Skin epidermis (tissue), 12 donors: ENCODE measurements around the gene ZNF688.
"Not testable (repeated sequence)": the region's sequence is repeated elsewhere in the genome, so short reads cannot be mapped to it uniquely, and the experiment has no call there.

Experiments
- H3K27ac ChIP-seq, 21 experiments: fragments of 200-600 bp; sonication (generic) in 11 of 21; one replicate each; pipeline ENCODE4 v1.5.0; 2020; ENCODE audit warnings: mild to moderate bottlenecking in 3 of 21, inconsistent platforms in 2 of 21, moderate library complexity in 2 of 21
- H3K4me3 ChIP-seq, 7 experiments: fragments of 200-600 bp; sonication (generic) in 2 of 7; one replicate each; pipeline ENCODE4 v1.5.0; 2020; ENCODE audit warnings: inconsistent platforms in 2 of 7, mild to moderate bottlenecking in 2 of 7, moderate library complexity in 1 of 7

Gene ZNF688

GRCh38 chr16:30589582-30589981, 18.1 kb upstream of the ZNF688 start:
- H3K27ac ChIP-seq, H3K4me3 ChIP-seq: not testable (repeated sequence)

- no peak overlapping the region for H3K27ac ChIP-seq
- H3K4me3 ChIP-seq: no peak overlapping the region
Observed at GRCh38 chr16:30588651-30589050, 17.1 kb upstream of the ZNF688 start.

- H3K4me3 ChIP-seq: peak within 1 kb of the TSS; percentile 58 to 84 (median 70)
- H3K27ac ChIP-seq: peak within 1 kb of the TSS; percentile 64 to 97 (median 92)
Observed at GRCh38 chr16:30585400-30586191, 14.1 kb upstream of the ZNF688 start, which contains the start of gene ZNF785. ZNF785 (minus strand) TSS chr16:30585697; CDS start chr16:30585611, 86 bp downstream.

GRCh38 chr16:30585022-30585399, 13.5 kb upstream of the ZNF688 start:
- Histone ChIP-seq H3K27ac (peak overlapping the region; percentile 64 to 97 (median 92)), H3K4me3 (peak overlapping the region; percentile 58 to 84 (median 70))

GRCh38 chr16:30582611-30583340, 11.3 kb upstream of the ZNF688 start:
- Histone ChIP-seq H3K27ac (no peak overlapping the region), H3K4me3 (no peak overlapping the region)

- Histone ChIP-seq H3K4me3 (no peak overlapping the region), H3K27ac (no peak overlapping the region)
Observed at GRCh38 chr16:30581457-30581856, 9.9 kb upstream of the ZNF688 start.

GRCh38 chr16:30574678-30575077, 3.2 kb upstream of the ZNF688 start:
- no peak overlapping the region for H3K27ac ChIP-seq
- no peak overlapping the region for H3K4me3 ChIP-seq

GRCh38 chr16:30570636-30571444, 674 bp downstream of the ZNF688 start:
- peak overlapping the region; percentile 91 to 100 (median 98) for H3K27ac ChIP-seq
- peak overlapping the region; percentile 37 to 84 (median 66) for H3K4me3 ChIP-seq

GRCh38 chr16:30569746-30570635, 1.5 kb downstream of the ZNF688 start:
- Histone ChIP-seq H3K4me3 (peak overlapping the region in 1 of 7 experiments; percentile 37), H3K27ac (peak overlapping the region in 15 of 21 experiments; percentile 18 to 100 (median 98))

GRCh38 chr16:30569281-30569680, 2.2 kb downstream of the ZNF688 start:
- Histone ChIP-seq H3K27ac (peak overlapping the region in 5 of 21 experiments; percentile 68 to 100 (median 79)), H3K4me3 (no peak overlapping the region)

- peak overlapping the region in 19 of 21 experiments; percentile 5 to 85 (median 68) for H3K27ac ChIP-seq
Observed at GRCh38 chr16:30567991-30568638, 3.4 kb downstream of the ZNF688 start.

GRCh38 chr16:30567160-30567990, 4.1 kb downstream of the ZNF688 start:
- H3K4me3 ChIP-seq: no peak overlapping the region
- peak overlapping the region in 19 of 21 experiments; percentile 5 to 85 (median 68) for H3K27ac ChIP-seq

More at GRCh38 chr16:30567991-30568638, 3.4 kb downstream of the ZNF688 start:
- H3K4me3 ChIP-seq: no peak overlapping the region

GRCh38 chr16:30566531-30566930, 5.0 kb downstream of the ZNF688 start:
- Histone ChIP-seq H3K4me3 (no peak overlapping the region), H3K27ac (peak overlapping the region in 5 of 21 experiments; percentile 23 to 83 (median 76))

GRCh38 chr16:30565984-30566383, 5.5 kb downstream of the ZNF688 start:
- Histone ChIP-seq H3K27ac (no peak overlapping the region), H3K4me3 (no peak overlapping the region)

- no peak overlapping the region for H3K4me3 ChIP-seq
- H3K27ac ChIP-seq: no peak overlapping the region
Observed at GRCh38 chr16:30565526-30565925, 6.0 kb downstream of the ZNF688 start.

GRCh38 chr16:30562021-30562420, 9.5 kb downstream of the ZNF688 start:
- peak overlapping the region in 6 of 7 experiments; percentile 31 to 46 (median 39) for H3K4me3 ChIP-seq
- peak overlapping the region in 18 of 21 experiments; percentile 10 to 90 (median 80) for H3K27ac ChIP-seq

- Histone ChIP-seq H3K27ac (peak overlapping the region in 20 of 21 experiments; percentile 10 to 90 (median 78)), H3K4me3 (peak overlapping the region; percentile 27 to 46 (median 37))
Observed at GRCh38 chr16:30561089-30561816, 10.3 kb downstream of the ZNF688 start.
